GM12878 (cell line): ENCODE results near the gene PI16. TPM values are rescaled to one million over a fixed set of nuclear protein-coding genes. Genes with fewer than 3 reads are reported as not detected.
A peak's percentile ranks its signal among the peaks of the same experiment; 100 is the strongest.

Source experiments
- ATAC-seq: fragments of 200-7000 bp; cut with Tn5 transposase; 3 replicates; pipeline ENCODE4 v1.9.1; 2020; ENCODE audit warnings: mild to moderate bottlenecking, moderate library complexity
- BruUV-seq: library from RNA; stranded (reverse); fragments of 400-500 nt; replicated peaks from 2 replicates; lab custom pipeline; 2021; lab: Mats Ljungman, UMichigan
- CTCF ChIA-PET: fragments of 300-600 bp; sonication (Branson Sonifier 250); formaldehyde crosslinking; extraction: SDS; loops from one replicate; lab custom pipeline; 2021; ENCODE audit warnings: inconsistent platforms; lab: Yijun Ruan, JAX
- POLR2A ChIA-PET: fragments of 350-600 bp; formaldehyde crosslinking; extraction: SDS; loops from one replicate; lab custom pipeline; 2021; ENCODE audit warnings: inconsistent platforms; lab: Charles Lee
- RAD21 ChIA-PET: fragments of 300-600 bp; sonication (Branson Sonifier 250); formaldehyde crosslinking; loops from one replicate; lab custom pipeline; 2023; ENCODE audit warnings: antibody characterized with exemption; ENCODE audit not compliant: unreplicated experiment; lab: Charles Lee
- SMC1A ChIA-PET: fragments of 300-600 bp; sonication (Branson Sonifier 250); formaldehyde crosslinking; loops from one replicate; lab custom pipeline; 2023; ENCODE audit not compliant: unreplicated experiment, uncharacterized antibody; lab: Charles Lee
- DNase-seq: peaks from one replicate; pipeline ENCODE4 v3.0.0-alpha.2; 2011; ENCODE audit warnings: low read depth, low spot score
- FAIRE-seq: peaks from 3 replicates; lab custom pipeline; 2011; peaks lifted over from hg19 to GRCh38; lab: Jason Lieb, UNC
- H2AFZ ChIP-seq: 2 replicates; pipeline ENCODE4 v1.6.0; 2011; ENCODE audit warnings: low read depth, low read length, control low read depth; ENCODE audit not compliant: control insufficient read depth
- H3K27ac ChIP-seq: 2 replicates; pipeline ENCODE4 v1.5.1; 2011; ENCODE audit warnings: control low read depth; ENCODE audit not compliant: control insufficient read depth, insufficient read depth
- H3K27me3 ChIP-seq, 2 experiments: replicated peaks in 1 of 2; 2 replicates each; pipeline versions ENCODE4 v1.6.0 to v1.6.1; 2011; ENCODE audit warnings: low read length in 1 of 2; ENCODE audit not compliant: control insufficient read depth in 2 of 2, insufficient read depth in 2 of 2
- H3K36me3 ChIP-seq, 2 experiments: 2 replicates each; pipeline ENCODE4 v1.5.1; 2011; ENCODE audit warnings: low read length in 1 of 2; ENCODE audit not compliant: control insufficient read depth in 2 of 2, insufficient read depth in 2 of 2
- H3K4me1 ChIP-seq: 2 replicates; pipeline ENCODE4 v1.6.1; 2011; ENCODE audit warnings: mild to moderate bottlenecking, low read length, moderate library complexity, mixed read lengths; ENCODE audit not compliant: control insufficient read depth, insufficient read depth
- H3K4me2 ChIP-seq: 2 replicates; pipeline ENCODE4 v1.6.0; 2011; ENCODE audit warnings: control low read depth; ENCODE audit not compliant: control insufficient read depth, insufficient read depth
- H3K4me3 ChIP-seq: fragments of 200-600 bp; sonication (generic); 2 replicates; pipeline ENCODE4 v1.5.1; 2016
- H3K79me2 ChIP-seq: 2 replicates; pipeline ENCODE4 v1.6.0; 2011; ENCODE audit warnings: low read length; ENCODE audit not compliant: control insufficient read depth, insufficient read depth
- H3K9ac ChIP-seq: 2 replicates; pipeline ENCODE4 v1.8.0; 2011; ENCODE audit warnings: low read length, control low read depth, mixed read lengths; ENCODE audit not compliant: control insufficient read depth, insufficient read depth
- H3K9me3 ChIP-seq: replicated peaks from 3 replicates; pipeline ENCODE4 v1.5.1; 2011; ENCODE audit warnings: mild to moderate bottlenecking, low read length; ENCODE audit not compliant: control insufficient read depth, insufficient read depth
- H4K20me1 ChIP-seq: 2 replicates; pipeline ENCODE4 v1.6.0; 2011; ENCODE audit not compliant: control insufficient read depth, insufficient read depth
- BMI1 ChIP-seq: fragments of 450-650 bp; IDR thresholded peaks from 2 replicates; pipeline ENCODE4 v1.6.1; 2016; ENCODE audit warnings: mild to moderate bottlenecking, moderate library complexity, borderline replicate concordance
- CREB1 ChIP-seq: IDR thresholded peaks from 2 replicates; pipeline ENCODE4 v1.6.1; 2012; ENCODE audit warnings: low read depth, mild to moderate bottlenecking, inconsistent platforms
- IRF4 ChIP-seq: IDR thresholded peaks from 2 replicates; pipeline ENCODE4 v1.6.1; 2011; ENCODE audit warnings: low read depth, low read length
- MTA3 ChIP-seq: IDR thresholded peaks from 2 replicates; pipeline ENCODE4 v1.6.1; 2012; ENCODE audit warnings: low read length, inconsistent platforms, borderline replicate concordance
- NRF1 ChIP-seq: conservative IDR thresholded peaks from 2 replicates; pipeline ENCODE4 v1.6.1; 2011; ENCODE audit warnings: mild to moderate bottlenecking, low read depth, low read length, improper control_type of control experiment
- POLR2A ChIP-seq: IDR thresholded peaks from 2 replicates; pipeline ENCODE4 v1.6.1; 2011; ENCODE audit warnings: low read depth, mild to moderate bottlenecking, low read length
- POLR2AphosphoS5 ChIP-seq: IDR thresholded peaks from 2 replicates; pipeline ENCODE4 v1.6.1; 2011; ENCODE audit warnings: mild to moderate bottlenecking, low read length, inconsistent platforms
- WGBS: methylation state at CpG from one replicate; pipeline ENCODE4 v1.1.6; 2016; ENCODE audit warnings: low lambda C conversion rate; ENCODE audit not compliant: insufficient replicate concordance, insufficient coverage; ENCODE audit errors: missing lambda C conversion rate; 5-methylcytosine and 5-hydroxymethylcytosine counted together
- in situ Hi-C: fragments of 300-500 bp; cut with MboI; formaldehyde crosslinking; loops from 9 replicates; pipeline ENCODE4 v1.14.3; 2018; ENCODE audit warnings: mixed read lengths
- intact Hi-C: fragments of 100-400 bp; cut with micrococcal nuclease; formaldehyde crosslinking; loops from one replicate; pipeline ENCODE4 v1.14.2; 2022; ENCODE audit not compliant: unreplicated experiment
- polyA plus RNA-seq, 11 experiments: library from polyadenylated mRNA; depleted of rRNA in 4 of 11; unstranded in 6 of 11; stranded (reverse) in 5 of 11; fragments of >200 nt; fragmentation: Nextera tagmentation in 4 of 11; fragmentation: Illumina TruSeq in 1 of 11; extraction: Ambion mirVana in 4 of 11; extraction: Trizol in 1 of 11; gene quantifications; 1 replicate in 1 of 11; 2 replicates in 10 of 11; pipeline versions ENCODE4 v1.2.1 to v1.2.3, GENCODE V29; 2011 to 2016; ENCODE audit warnings: inconsistent platforms in 2 of 11, missing spikeins in 2 of 11, low read depth in 1 of 11
- total RNA-seq, 4 experiments: library from RNA; depleted of rRNA in 3 of 4; stranded (reverse); fragments of >200 nt in 3 of 4; fragmentation: Illumina TruSeq in 1 of 4; extraction: Trizol in 1 of 4; gene quantifications; 2 replicates each; pipeline versions ENCODE4 v1.2.1 to v1.2.3, GENCODE V29; 2013 to 2021

PI16 gene
- total and polyA plus RNA-seq, 10 of the 15 experiments (the other 5 are each of a cell fraction or from before 2014, with no cell fraction given): 0.08 to 0.12 TPM; not detected in 8

- Histone ChIP-seq H3K9me3 (no peaks in the 10 kb centered on the region), H3K27me3 (no peaks in the 10 kb centered on the region), H3K9ac (no peak overlapping the region), H3K79me2 (no peaks in the 10 kb centered on the region), H4K20me1 (no peaks in the 10 kb centered on the region), H3K4me1 (no peaks in the 10 kb centered on the region), H3K36me3 (peaks cover 49 to 50% of the 10 kb centered on the region in 2 experiments), H3K4me2 (no peak overlapping the region), H2AFZ (no peak overlapping the region), H3K27ac (no peak overlapping the region), H3K4me3 (no peak overlapping the region)
- FAIRE-seq (no peak), ATAC-seq (no peak), DNase-seq (no peak)
- intact Hi-C loops (no loop called here), in situ Hi-C loops (no loop called here)
- ChIA-PET SMC1A (interaction anchor here (1.5 kb wide), 1 partner anchor 86 kb away, joined by 3 read pairs; the partner anchor contains the start of gene C6orf89), CTCF (interaction anchor here (1.5 kb wide), 1 partner anchor 47 kb away, joined by 4 read pairs; no protein-coding TSS in a partner anchor), RAD21 (interaction anchor here (0.6 kb wide), 1 partner anchor 237 kb away, joined by 3 read pairs; no protein-coding TSS in a partner anchor), POLR2A (no interaction called here)
- 91% methylated on average over 17 of the region's 17 CpGs for WGBS
- TF ChIP-seq MTA3 (no peak), IRF4 (no peak), POLR2AphosphoS5 (0 out of 2 replicates have a peak, but pooled peaks have one; percentile 3), BMI1 (no peak), POLR2A (peak; percentile 24), NRF1 (no peak), CREB1 (no peak)
- BruUV-seq: no TSS peak
These were observed 16.6 kb downstream of the PI16 start for GRCh38 chr6:36970892-36971842.
